ENCODE results near the gene DTWD2. TPM values are rescaled to one million over a fixed set of nuclear protein-coding genes. Genes with fewer than 3 reads are reported as not detected.
"Not testable (repeated sequence)": the region's sequence is repeated elsewhere in the genome, so short reads cannot be mapped to it uniquely, and the experiment has no call there.

DTWD2 gene
- total RNA-seq, 1 donor from 2014 or later = 7.9 TPM

DNA sequence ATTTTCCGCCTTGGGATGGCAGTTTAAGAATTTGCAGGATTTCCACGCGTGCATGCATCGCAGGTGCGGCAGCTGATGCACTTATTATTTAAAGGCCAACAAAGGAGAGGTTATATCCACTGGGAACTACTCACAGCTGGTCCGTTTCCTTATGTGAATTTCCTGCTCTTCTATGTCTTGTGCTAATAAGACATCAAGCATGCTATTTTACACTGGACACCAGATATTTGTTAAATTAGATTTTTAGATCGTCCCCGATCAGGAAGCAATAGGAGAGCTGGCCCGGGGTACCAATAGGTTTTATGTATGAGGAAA is 476 bp upstream of the DTWD2 start:
- Histone ChIP-seq H3K36me3 (no peaks in the 10 kb centered on the region), H3K4me3 (peak overlapping the region; percentile 60 to 89), H3K27me3 (no peaks in the 10 kb centered on the region), H3K9me3 (no peaks in the 10 kb centered on the region), H3K4me1 (peaks cover 10% of the 10 kb centered on the region), H3K27ac (peak overlapping the region; percentile 85)
- TF ChIP-seq POLR2A (IDR thresholded peaks at IDR 0.05) (no peak), POLR2AphosphoS5 (IDR thresholded peaks at IDR 0.05; ENCODE audit: insufficient read depth in 1 of 2, low read depth in 1 of 2) (no peak)
- TF ChIP-seq, protein P1, sequence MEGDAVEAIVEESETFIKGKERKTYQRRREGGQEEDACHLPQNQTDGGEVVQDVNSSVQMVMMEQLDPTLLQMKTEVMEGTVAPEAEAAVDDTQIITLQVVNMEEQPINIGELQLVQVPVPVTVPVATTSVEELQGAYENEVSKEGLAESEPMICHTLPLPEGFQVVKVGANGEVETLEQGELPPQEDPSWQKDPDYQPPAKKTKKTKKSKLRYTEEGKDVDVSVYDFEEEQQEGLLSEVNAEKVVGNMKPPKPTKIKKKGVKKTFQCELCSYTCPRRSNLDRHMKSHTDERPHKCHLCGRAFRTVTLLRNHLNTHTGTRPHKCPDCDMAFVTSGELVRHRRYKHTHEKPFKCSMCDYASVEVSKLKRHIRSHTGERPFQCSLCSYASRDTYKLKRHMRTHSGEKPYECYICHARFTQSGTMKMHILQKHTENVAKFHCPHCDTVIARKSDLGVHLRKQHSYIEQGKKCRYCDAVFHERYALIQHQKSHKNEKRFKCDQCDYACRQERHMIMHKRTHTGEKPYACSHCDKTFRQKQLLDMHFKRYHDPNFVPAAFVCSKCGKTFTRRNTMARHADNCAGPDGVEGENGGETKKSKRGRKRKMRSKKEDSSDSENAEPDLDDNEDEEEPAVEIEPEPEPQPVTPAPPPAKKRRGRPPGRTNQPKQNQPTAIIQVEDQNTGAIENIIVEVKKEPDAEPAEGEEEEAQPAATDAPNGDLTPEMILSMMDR (IDR thresholded peaks at IDR 0.05) = no peak
- DNase-seq (ENCODE audit: extremely low spot score in 2 of 2) = no peak
- intact Hi-C loops (cut with DNase I) = loop anchor here (5.0 kb wide), 2 partner anchors 278 to 423 kb away; no protein-coding TSS in a partner anchor

DNA sequence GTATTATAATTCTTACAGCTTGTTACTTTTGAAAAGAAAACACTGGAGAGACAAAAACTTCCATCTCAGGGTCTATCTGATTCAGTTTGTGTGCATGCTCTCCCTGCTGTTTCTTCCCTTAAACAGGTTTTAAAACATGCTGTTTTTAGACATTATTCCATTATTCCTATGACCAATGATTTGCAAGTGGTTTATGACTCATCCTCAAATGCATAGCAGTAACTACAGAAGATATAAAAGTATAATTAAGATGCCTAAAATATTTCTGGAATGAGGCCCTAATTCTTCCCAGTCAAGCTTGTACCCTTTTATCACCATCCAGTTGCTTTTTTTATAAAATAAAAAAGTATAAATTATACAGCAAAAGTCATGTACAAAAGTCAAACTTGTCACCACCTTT is 3.7 kb downstream of the DTWD2 start:
- intact Hi-C loops (cut with DNase I) = loop anchor here (5.0 kb wide), 3 partner anchors 283 to 428 kb away; no protein-coding TSS in a partner anchor
- Histone ChIP-seq H3K4me1 (peaks cover 10% of the 10 kb centered on the region), H3K4me3 (no peak overlapping the region), H3K9me3 (no peaks in the 10 kb centered on the region), H3K27ac (no peak overlapping the region), H3K27me3 (no peaks in the 10 kb centered on the region), H3K36me3 (no peaks in the 10 kb centered on the region)
- no peak for DNase-seq (ENCODE audit: extremely low spot score in 2 of 2)
- TF ChIP-seq, protein P1 (IDR thresholded peaks at IDR 0.05) = no peak
- TF ChIP-seq POLR2AphosphoS5 (IDR thresholded peaks at IDR 0.05; ENCODE audit: insufficient read depth in 1 of 2, low read depth in 1 of 2) (no peak), POLR2A (IDR thresholded peaks at IDR 0.05) (no peak)

DNA sequence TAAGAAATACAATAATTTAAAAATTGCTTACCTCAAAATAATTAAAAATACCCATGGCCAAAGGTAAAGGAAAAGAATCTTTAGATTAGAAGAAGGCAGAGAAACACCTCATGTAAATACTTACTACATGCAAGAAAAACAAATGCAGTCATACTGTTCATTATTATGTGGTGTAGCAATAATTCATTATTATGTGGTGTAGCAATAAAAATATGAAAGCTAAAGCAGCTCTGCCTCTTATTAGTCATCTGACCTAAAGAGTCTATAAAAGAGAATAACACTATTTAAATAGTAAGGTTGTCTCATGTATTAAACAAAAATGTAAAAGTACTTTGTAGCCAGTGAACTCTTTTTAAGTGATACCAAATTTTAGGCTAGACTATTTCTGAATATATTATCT is 6.6 kb downstream of the DTWD2 start:
- H3K27me3 ChIP-seq = no peaks in the 10 kb centered on the region
- TF ChIP-seq POLR2A (IDR thresholded peaks at IDR 0.05) (no peak), POLR2AphosphoS5 (IDR thresholded peaks at IDR 0.05; ENCODE audit: insufficient read depth in 1 of 2, low read depth in 1 of 2) (no peak)
- TF ChIP-seq, protein P1 (IDR thresholded peaks at IDR 0.05) = no peak
- intact Hi-C loops (cut with DNase I) = loop anchor here (5.0 kb wide), 1 partner anchor 356 kb away; no protein-coding TSS in a partner anchor
- no peaks in the 10 kb centered on the region for H3K9me3 ChIP-seq
- no peak overlapping the region for H3K27ac ChIP-seq
- H3K4me1 ChIP-seq = no peaks in the 10 kb centered on the region
- DNase-seq (ENCODE audit: extremely low spot score in 2 of 2) = no peak
- H3K4me3 ChIP-seq = no peak overlapping the region
- no peaks in the 10 kb centered on the region for H3K36me3 ChIP-seq

DNA sequence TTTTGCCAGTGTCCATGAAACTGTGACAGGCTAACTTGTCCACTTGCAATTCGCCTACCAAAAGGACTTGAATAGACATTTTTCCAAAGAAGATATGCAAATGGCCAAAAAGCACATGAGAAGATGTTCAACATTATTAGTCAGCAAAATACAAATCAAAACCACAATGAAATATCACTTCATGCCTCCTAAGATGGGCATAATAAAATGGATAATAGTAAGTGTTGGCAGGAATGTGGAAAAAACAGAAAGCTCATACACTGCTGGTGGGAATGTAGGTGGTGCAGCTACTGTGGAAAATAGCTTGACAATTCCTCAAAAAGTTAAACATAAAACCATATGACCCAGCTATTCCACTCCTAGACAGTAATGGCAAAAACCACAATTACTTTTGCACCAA is 7.9 kb downstream of the DTWD2 start:
- Histone ChIP-seq H3K27ac (no peak overlapping the region), H3K4me1 (no peaks in the 10 kb centered on the region), H3K9me3 (no peaks in the 10 kb centered on the region), H3K4me3 (no peak overlapping the region), H3K27me3 (no peaks in the 10 kb centered on the region), H3K36me3 (no peaks in the 10 kb centered on the region)
- TF ChIP-seq POLR2A (IDR thresholded peaks at IDR 0.05) (no peak), POLR2AphosphoS5 (IDR thresholded peaks at IDR 0.05; ENCODE audit: insufficient read depth in 1 of 2, low read depth in 1 of 2) (no peak)
- TF ChIP-seq, protein P1 (IDR thresholded peaks at IDR 0.05) = no peak
- DNase-seq (ENCODE audit: extremely low spot score in 2 of 2) = no peak
- intact Hi-C loops (cut with DNase I) = loop anchor here (5.0 kb wide), 1 partner anchor 357 kb away; no protein-coding TSS in a partner anchor

DNA sequence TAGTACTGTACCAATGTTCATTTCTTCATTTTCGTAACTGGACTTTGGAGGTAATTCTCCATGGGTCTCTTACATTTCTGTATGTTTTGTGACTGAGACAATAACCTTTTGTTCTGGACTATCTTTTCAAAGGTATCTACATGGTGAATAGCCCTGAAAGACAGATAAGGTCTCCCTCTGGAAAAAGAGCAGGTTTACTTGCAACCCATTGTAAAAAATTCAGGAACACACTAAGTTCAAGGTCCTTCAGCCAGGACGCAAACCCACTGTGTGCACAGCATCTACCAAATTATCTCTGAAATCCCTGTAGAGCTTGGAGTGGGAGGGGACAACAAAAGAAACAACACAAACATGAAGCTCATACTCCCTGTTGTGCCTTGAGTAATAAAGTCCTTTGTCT is 8.3 kb downstream of the DTWD2 start:
- DNase-seq (ENCODE audit: extremely low spot score in 2 of 2) = no peak
- Histone ChIP-seq H3K27me3 (no peaks in the 10 kb centered on the region), H3K9me3 (no peaks in the 10 kb centered on the region), H3K27ac (no peak overlapping the region), H3K36me3 (no peaks in the 10 kb centered on the region), H3K4me3 (no peak overlapping the region), H3K4me1 (no peaks in the 10 kb centered on the region)
- TF ChIP-seq POLR2AphosphoS5 (IDR thresholded peaks at IDR 0.05; ENCODE audit: insufficient read depth in 1 of 2, low read depth in 1 of 2) (no peak), POLR2A (IDR thresholded peaks at IDR 0.05) (no peak)
- TF ChIP-seq, protein P1 (IDR thresholded peaks at IDR 0.05) = no peak
- intact Hi-C loops (cut with DNase I) = loop anchor here (5.0 kb wide), 1 partner anchor 357 kb away; no protein-coding TSS in a partner anchor

DNA sequence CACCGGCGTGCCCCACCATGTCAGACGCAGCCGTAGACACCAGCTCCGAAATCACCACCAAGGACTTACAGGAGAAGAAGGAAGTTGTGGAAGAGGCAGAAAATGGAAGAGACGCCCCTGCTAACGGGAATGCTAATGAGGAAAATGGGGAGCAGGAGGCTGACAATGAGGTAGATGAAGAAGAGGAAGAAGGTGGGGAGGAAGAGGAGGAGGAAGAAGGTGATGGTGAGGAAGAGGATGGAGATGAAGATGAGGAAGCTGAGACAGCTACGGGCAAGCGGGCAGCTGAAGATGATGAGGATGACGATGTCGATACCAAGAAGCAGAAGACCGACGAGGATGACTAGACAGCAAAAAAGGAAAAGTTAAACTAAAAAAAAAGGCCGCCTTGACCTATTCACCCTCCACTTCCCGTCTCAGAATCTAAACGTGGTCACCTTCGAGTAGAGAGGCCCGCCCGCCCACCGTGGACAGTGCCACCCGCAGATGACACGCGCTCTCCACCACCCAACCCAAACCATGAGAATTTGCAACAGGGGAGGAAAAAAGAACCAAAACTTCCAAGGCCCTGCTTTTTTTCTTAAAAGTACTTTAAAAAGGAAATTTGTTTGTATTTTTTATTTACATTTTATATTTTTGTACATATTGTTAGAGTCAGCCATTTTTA is 14.4 kb downstream of the DTWD2 start:
- H3K36me3 ChIP-seq; DNase-seq (ENCODE audit: extremely low spot score in 2 of 2); intact Hi-C loops (cut with DNase I): not testable (repeated sequence)

More for the DNA sequence above, 14.4 kb downstream of the DTWD2 start:
- H3K27ac ChIP-seq, H3K4me1 ChIP-seq, H3K27me3 ChIP-seq, H3K9me3 ChIP-seq, H3K4me3 ChIP-seq: not testable (repeated sequence)

Data from vagina (tissue), 2 donors.